ENCODE measurements around the gene PITPNM3.
A peak's percentile ranks its signal among the peaks of the same experiment; 100 is the strongest.
"Not testable (repeated sequence)": the region's sequence is repeated elsewhere in the genome, so short reads cannot be mapped to it uniquely, and the experiment has no call there.

PITPNM3 gene

DNA sequence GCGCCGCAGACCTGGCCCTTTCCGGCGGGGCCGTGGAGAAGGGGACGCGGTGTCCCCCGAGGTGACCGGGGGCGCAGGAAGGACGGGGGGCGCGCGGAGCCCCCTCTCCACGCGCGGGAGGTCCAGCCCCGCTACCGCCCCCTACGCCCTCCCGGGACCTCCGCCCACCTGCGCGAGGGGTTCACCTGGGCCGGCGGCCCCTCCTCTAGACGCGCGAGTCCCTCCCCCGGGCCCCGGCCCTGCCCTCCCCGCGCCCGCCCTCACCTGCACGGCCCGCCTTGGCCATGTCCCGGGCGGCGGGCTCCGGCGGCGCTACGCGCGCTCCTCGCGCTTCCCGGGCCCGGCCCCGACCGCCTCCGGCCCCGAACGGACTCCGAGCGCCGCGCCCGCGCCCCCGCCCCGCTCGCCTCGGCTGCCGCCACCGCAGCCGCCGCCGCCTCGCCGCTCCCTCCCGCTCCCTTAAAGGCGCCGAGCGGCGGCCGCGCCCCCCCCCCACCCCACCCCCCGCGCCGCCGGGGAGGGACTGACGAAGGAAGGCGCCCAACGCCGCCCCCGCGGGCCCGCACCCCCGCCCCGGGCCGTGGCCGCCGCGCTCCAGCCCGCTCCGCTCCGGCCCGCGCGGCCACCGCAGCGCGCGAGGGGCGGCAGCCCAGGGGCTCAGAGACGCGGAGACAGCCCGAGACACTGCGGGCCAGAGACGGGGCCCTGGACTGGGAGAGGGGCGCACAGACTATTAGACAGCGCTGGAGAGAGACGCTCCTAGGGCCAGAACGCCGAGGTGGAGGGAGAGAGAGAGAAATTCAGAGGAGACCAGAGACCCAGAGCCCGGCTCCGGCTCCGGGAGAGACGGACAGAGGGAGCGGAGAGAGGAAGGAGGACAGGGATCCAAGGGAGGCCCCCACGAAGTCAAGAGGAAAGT is at the start of gene PITPNM3:
TSS of gene PITPNM3 (minus strand) at position 435 of the 919 bp plus-strand sequence. CDS start at position 286, 149 bp downstream.
- peaks cover 55 to 69% of the 10 kb centered on the region in 2 donors for H3K27me3 Mint-ChIP-seq
- DNase-seq (no peak), ATAC-seq (replicated peaks) (no peak)
- peak within 1 kb of the TSS; percentile 25 for H3K27ac Mint-ChIP-seq
- peak within 1 kb of the TSS; percentile 74 to 78 for H3K4me3 Mint-ChIP-seq
- H3K4me1 Mint-ChIP-seq, result peaks cover 15 to 25% of the 10 kb centered on the region in 2 donors
- no peaks in the 10 kb centered on the region for H3K9me3 Mint-ChIP-seq
- peaks cover 0 to 1% of the 10 kb centered on the region in 2 donors for H3K36me3 Mint-ChIP-seq

DNA sequence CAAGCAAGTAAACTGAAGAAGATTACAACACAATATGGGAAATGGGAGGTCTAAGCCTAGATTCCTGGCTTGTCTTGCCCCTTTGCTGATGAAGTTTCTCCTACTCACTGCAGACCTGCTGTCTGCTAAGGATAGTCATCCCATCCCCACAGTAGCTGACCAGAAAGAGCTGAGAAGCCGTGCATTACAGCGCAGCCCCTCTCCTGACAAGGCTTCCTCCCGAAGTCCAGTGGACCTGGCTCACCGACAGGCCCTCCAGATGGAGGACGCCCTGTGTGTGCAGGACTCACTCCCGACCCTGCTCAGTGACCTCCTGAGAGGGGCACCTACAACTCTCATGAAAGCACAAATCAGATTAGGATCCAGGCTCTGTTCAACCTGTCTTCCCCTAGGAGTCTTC is 48.8 kb upstream of the PITPNM3 start:
- Mint-ChIP-seq H3K9me3 (no peaks in the 10 kb centered on the region), H3K27me3 (no peaks in the 10 kb centered on the region), H3K4me1 (peaks cover under 1% of the 10 kb centered on the region in 2 donors), H3K4me3 (no peak overlapping the region), H3K27ac (no peak overlapping the region), H3K36me3 (peaks cover 36 to 57% of the 10 kb centered on the region in 2 donors)
- ATAC-seq (replicated peaks), result no peak
- no peak for DNase-seq

DNA sequence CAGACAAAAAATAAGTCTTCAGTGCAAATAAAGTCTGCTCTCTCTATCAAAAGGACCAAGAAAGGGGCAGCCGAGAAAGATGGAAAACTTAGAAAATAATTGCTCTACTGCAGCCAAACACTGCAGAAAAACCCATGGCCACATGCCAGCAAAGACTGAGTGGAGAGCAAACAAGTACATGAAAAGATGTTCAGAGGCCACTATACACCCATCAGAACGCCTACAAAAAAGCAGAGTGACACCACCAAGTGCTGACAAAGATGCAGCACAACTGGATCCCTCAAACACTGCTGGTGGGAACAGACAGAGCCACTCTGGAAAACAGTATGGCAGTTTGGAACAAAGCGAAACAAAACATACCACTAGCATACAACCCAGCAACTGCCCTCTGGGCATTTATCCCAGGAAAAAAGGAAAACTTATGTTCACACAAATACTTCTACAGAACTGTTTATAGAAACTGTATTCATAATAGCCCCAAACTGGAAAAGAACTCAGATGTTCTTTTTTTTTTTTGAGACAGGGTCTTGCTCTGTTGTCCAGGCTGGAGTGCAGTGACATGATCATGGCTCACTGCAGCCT is 47.5 kb upstream of the PITPNM3 start:
- Mint-ChIP-seq H3K36me3 (peaks cover 36 to 56% of the 10 kb centered on the region in 2 donors), H3K27ac (no peak overlapping the region), H3K27me3 (no peaks in the 10 kb centered on the region), H3K9me3 (no peaks in the 10 kb centered on the region), H3K4me3 (no peak overlapping the region), H3K4me1 (peaks cover 8 to 11% of the 10 kb centered on the region in 2 donors)
- ATAC-seq (replicated peaks) (no peak), DNase-seq (no peak)

DNA sequence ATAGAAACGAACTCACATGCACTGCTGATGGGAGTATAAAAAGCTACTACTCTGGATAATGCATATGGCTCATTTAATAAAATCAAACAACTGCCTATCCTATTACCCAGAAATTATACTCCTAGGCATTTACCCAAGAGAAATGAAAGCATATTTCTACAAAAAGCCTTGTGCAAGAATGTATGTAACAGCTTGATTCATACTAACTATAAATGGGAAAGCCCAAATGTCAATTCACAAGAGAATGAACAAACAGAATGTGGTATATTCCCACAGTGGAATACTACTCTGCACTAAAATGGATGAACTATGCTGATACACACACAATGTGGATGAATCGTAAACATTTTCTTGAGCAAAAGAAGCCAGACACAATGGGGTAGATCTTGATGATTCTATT is 45.8 kb upstream of the PITPNM3 start:
- Mint-ChIP-seq H3K4me1 (peaks cover 8 to 11% of the 10 kb centered on the region in 2 donors), H3K36me3 (peaks cover 31 to 54% of the 10 kb centered on the region in 2 donors), H3K27me3 (no peaks in the 10 kb centered on the region), H3K9me3 (no peaks in the 10 kb centered on the region), H3K4me3 (no peak overlapping the region), H3K27ac (no peak overlapping the region)
- no peak for DNase-seq
- no peak for ATAC-seq (replicated peaks)

DNA sequence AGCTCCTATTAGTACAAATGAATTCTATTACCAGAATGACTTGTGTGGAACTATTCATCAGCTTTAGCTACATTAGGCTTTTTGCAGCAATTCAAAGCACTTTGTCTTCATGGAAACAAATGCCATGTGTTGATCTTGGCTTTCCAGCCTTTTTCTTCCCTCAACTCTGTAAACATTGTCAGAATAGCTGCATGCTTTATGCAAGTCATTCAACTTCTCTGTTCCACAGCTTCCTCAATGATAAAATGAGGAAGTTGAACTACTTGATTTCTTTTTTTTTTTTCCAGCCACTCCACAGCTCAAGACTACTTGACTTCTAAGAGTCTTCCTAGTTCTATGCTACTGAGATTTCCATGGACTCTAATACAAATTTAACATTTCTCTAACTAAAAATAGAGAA is 43.0 kb upstream of the PITPNM3 start:
- Mint-ChIP-seq H3K27ac (no peak overlapping the region), H3K9me3 (no peaks in the 10 kb centered on the region), H3K36me3 (peaks cover 27 to 54% of the 10 kb centered on the region in 2 donors), H3K4me3 (no peak overlapping the region), H3K4me1 (peaks cover 8 to 11% of the 10 kb centered on the region in 2 donors), H3K27me3 (no peaks in the 10 kb centered on the region)
- DNase-seq (no peak), ATAC-seq (replicated peaks) (peak; percentile 77 to 79)

DNA sequence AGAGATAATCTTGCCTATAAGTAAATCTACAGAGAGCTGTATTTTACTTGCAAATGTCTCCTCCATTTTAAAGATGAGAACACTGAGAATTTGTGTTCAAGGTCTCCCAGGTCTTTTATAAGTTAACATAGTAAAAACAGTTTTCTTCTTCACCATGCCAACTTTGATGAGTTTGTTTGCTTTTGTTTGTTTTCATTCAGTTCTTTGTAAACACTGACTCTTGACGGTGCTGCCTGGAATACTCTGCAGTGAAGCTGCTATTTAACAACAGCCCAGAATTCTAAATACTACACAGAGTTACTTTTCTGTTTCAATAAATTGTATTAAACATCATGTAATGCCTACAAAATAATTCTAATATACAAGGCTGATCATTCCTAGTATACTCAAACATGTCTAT is 41.4 kb upstream of the PITPNM3 start:
- H3K4me1 Mint-ChIP-seq, result peaks cover 8 to 11% of the 10 kb centered on the region in 2 donors
- H3K36me3 Mint-ChIP-seq, result peaks cover 23 to 51% of the 10 kb centered on the region in 2 donors
- H3K4me3 Mint-ChIP-seq, result no peak overlapping the region
- DNase-seq (no peak), ATAC-seq (replicated peaks) (no peak)
- no peaks in the 10 kb centered on the region for H3K27me3 Mint-ChIP-seq
- no peak overlapping the region for H3K27ac Mint-ChIP-seq
- H3K9me3 Mint-ChIP-seq, result no peaks in the 10 kb centered on the region

DNA sequence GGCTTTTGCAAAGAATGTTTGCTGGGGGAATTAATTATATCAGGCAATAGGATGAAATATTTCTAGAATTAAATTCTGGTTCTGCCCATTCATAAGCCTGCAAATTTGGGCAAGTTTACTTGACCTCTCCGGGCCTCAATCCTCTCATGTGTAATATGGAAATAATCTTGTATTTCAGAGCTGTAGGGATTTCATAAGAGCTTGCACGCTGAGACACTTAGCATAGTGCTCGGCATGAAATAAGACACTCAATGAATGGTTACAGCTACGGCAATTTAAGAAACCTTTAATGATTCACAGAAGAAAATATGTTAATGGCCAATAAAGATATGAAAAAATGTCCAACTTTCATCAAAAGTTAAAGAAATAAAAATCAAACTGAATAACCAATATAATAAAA is 40.6 kb upstream of the PITPNM3 start:
- Mint-ChIP-seq H3K36me3 (peaks cover 29 to 48% of the 10 kb centered on the region in 2 donors), H3K4me1 (peaks cover 8 to 13% of the 10 kb centered on the region in 2 donors)

DNA sequence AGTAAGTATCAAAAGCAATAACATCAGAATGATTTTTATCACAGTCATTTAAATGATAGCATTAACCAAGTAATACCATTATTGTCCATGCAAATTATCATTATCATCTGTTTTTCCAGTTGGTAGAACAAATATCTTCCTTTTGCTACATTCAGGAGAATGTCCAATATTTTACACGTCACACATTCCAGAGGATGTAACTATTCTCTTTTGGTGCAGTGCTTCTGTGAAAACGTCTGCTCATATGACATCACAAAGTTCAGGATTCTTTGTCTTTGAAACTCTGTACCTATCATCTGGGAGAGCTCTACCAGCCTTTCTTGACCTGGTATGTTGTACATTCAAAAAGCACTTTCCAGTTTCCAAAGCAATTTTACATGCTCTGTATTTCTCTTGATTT is 40.2 kb upstream of the PITPNM3 start:
- no peak overlapping the region for H3K4me3 Mint-ChIP-seq
- no peaks in the 10 kb centered on the region for H3K9me3 Mint-ChIP-seq
- DNase-seq (no peak), ATAC-seq (replicated peaks) (no peak)
- no peaks in the 10 kb centered on the region for H3K27me3 Mint-ChIP-seq
- peaks cover 8 to 17% of the 10 kb centered on the region in 2 donors for H3K4me1 Mint-ChIP-seq
- no peak overlapping the region for H3K27ac Mint-ChIP-seq
- H3K36me3 Mint-ChIP-seq, result peaks cover 30 to 49% of the 10 kb centered on the region in 2 donors

More for the DNA sequence above, 40.6 kb upstream of the PITPNM3 start:
- DNase-seq, result no peak
- no peaks in the 10 kb centered on the region for H3K27me3 Mint-ChIP-seq
- H3K9me3 Mint-ChIP-seq, result no peaks in the 10 kb centered on the region
- no peak for ATAC-seq (replicated peaks)
- no peak overlapping the region for H3K4me3 Mint-ChIP-seq
- no peak overlapping the region for H3K27ac Mint-ChIP-seq

DNA sequence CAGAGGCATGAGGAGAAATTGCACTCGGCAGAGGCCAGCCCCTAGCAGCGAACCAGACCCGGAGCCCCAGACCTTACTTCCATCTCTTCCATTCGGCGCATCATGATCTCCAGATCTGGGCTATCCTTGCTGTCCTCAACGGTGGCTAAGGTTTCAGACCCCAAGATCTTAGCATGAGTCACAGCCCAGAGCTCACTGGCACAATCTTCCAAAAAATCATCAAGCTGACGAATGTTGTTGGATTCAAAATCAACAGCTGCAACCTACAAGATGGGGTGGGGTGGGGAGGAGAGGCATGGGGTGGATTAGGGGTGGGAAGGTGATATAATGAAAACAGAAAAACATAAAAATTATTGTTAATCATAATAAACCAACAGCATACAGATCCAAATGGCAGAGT is 39.7 kb upstream of the PITPNM3 start:
- Mint-ChIP-seq H3K27ac (no peak overlapping the region), H3K4me3 (no peak overlapping the region), H3K9me3 (no peaks in the 10 kb centered on the region), H3K4me1 (peaks cover 8 to 17% of the 10 kb centered on the region in 2 donors), H3K36me3 (peaks cover 31 to 51% of the 10 kb centered on the region in 2 donors), H3K27me3 (no peaks in the 10 kb centered on the region)
- no peak for DNase-seq
- no peak for ATAC-seq (replicated peaks)

DNA sequence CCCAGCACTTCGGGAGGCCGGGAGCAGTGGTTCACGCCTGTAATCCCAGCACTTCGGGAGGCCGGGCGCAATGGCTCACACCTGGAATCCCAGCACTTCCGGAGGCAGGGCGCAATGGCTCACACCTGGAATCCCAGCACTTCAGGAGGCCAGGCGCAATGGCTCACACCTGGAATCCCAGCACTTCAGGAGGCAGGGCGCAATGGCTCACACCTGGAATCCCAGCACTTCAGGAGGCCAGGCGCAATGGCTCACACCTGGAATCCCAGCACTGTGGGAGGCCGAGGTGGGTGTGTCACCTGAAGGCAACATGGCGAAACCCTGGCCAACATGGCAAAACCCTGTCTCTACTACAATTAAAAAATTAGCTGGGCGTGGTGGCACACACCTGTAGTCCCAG is 37.0 kb upstream of the PITPNM3 start:
- not testable (repeated sequence) for H3K4me3 Mint-ChIP-seq; H3K27ac Mint-ChIP-seq; H3K4me1 Mint-ChIP-seq; ATAC-seq (replicated peaks); H3K27me3 Mint-ChIP-seq; H3K9me3 Mint-ChIP-seq; DNase-seq
- peaks cover 42 to 56% of the 10 kb centered on the region in 2 donors for H3K36me3 Mint-ChIP-seq

DNA sequence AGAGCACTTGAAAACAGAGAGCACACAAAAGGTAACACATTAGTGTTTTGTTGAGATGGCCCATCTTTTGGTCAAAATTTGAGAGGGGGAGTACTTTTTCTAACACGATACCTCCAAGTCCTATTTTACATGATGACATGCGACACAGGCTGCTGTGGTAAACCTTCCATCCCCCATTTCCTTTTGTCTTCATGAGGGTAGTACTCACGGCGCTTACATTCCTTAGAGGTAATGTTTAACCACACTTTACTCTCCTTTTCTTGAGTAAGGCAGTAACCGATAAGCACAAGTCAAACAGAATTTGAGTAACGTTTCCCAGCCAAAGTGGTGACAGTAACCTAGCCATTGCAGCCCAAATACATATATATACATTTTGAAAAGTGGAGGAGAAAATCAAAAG is 35.8 kb upstream of the PITPNM3 start:
- no peak overlapping the region for H3K27ac Mint-ChIP-seq
- ATAC-seq (replicated peaks) (no peak), DNase-seq (no peak)
- no peak overlapping the region for H3K4me3 Mint-ChIP-seq
- H3K9me3 Mint-ChIP-seq, result no peaks in the 10 kb centered on the region
- H3K4me1 Mint-ChIP-seq, result peaks cover 0 to 5% of the 10 kb centered on the region in 2 donors
- H3K36me3 Mint-ChIP-seq, result peaks cover 52 to 66% of the 10 kb centered on the region in 2 donors
- H3K27me3 Mint-ChIP-seq, result no peaks in the 10 kb centered on the region

DNA sequence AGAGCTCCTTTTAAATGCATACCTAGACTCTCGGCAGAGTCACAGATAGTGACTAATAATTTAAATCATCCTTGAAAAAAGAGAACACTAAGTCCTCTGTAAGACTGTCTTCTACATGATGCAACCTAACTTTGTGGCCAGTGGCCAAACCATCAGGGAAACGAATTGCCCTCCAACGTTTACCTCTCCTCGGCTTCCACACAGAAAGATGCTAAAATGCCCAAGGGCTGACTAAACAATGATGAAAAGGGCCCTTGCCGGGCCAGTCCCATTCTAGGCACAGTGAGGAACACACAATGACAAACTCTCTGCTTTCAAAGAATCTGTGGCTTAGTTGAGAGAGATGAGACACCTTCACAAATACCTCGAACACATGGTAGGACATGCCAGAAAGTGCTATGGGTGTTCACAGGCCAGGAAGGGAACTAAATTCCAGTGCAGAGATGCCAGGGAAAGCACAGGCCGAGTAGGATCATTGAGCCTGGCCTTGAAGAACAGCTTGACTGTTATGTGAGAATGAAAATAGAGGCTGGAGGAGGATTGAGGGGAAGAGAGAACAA is 35.3 kb upstream of the PITPNM3 start:
- Mint-ChIP-seq H3K36me3 (peaks cover 52 to 64% of the 10 kb centered on the region in 2 donors), H3K27me3 (no peaks in the 10 kb centered on the region), H3K27ac (no peak overlapping the region), H3K4me1 (peaks cover 0 to 5% of the 10 kb centered on the region in 2 donors), H3K4me3 (no peak overlapping the region), H3K9me3 (no peaks in the 10 kb centered on the region)
- ATAC-seq (replicated peaks) (no peak), DNase-seq (no peak)

DNA sequence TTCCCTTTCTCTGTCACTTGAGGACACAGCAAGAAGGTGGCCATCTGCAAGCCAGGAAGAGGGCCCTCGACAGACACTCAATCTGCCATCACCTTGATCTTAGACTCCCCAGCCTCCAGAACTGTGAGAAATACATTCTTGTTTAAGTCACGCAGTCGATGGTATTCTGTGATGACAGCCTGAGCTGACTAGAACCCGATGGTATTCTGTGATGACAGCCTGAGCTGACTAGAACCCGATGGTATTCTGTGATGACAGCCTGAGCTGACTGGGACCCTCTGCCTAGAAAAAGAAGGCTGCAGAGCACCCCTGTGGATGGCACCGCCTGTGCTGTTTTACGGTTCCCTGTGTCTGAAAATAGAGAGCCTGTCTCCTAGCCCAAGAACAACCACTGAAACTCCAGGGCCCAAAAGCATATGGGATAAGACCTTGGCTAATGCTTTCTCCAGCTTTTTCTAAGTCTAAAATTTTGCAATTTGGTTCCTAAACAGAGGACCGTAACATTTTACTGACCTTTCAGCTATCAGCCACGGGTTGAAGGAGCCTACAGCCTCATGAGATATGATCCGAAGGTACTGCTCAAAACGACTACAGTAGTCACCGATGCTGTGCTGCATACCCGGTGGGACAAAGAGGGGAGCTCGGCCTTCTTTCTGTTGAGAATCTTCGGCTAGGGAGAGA is 33.1 kb upstream of the PITPNM3 start:
- Mint-ChIP-seq H3K4me3 (no peak overlapping the region), H3K4me1 (peaks cover 0 to 5% of the 10 kb centered on the region in 2 donors), H3K27me3 (no peaks in the 10 kb centered on the region), H3K9me3 (peaks cover 8 to 10% of the 10 kb centered on the region in 2 donors), H3K27ac (no peak overlapping the region), H3K36me3 (peaks cover 64 to 70% of the 10 kb centered on the region in 2 donors)
- ATAC-seq (replicated peaks) (no peak), DNase-seq (no peak)

DNA sequence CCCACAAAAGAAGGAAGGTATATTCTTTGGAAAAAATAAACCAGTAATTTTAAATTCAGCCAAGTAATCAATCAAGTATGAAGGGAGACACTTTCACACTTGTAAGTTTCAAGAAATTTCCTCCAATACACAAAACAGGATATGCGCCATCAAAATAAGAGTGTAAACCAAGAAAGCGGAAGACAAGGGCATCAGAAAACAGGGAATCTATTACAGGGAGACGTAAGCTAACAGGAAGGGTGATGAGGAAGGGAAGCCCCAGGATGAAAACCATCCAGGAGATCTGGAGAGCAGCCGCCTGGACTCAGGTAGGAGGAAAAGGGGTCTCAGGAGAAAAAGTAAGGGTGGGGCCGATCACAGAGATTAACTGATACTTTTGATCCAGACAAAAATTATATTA is 31.8 kb upstream of the PITPNM3 start:
- H3K27ac Mint-ChIP-seq, result no peak overlapping the region
- H3K36me3 Mint-ChIP-seq, result peaks cover 73 to 78% of the 10 kb centered on the region in 2 donors
- no peak for ATAC-seq (replicated peaks)

More for the DNA sequence above, 31.8 kb upstream of the PITPNM3 start:
- Mint-ChIP-seq H3K27me3 (no peaks in the 10 kb centered on the region), H3K9me3 (peaks cover 10 to 14% of the 10 kb centered on the region in 2 donors), H3K4me1 (peaks cover 0 to 5% of the 10 kb centered on the region in 2 donors), H3K4me3 (no peak overlapping the region)
- no peak for DNase-seq
